GM06990 (cell line): ENCODE results near the gene SLC6A12.

ENCODE experiments used
- DNase-seq: peaks from one replicate; pipeline ENCODE4 v3.0.0-alpha.2; 2011; ENCODE audit not compliant: insufficient read length; ENCODE audit errors: extremely low read depth
- H3K27me3 ChIP-seq: replicated peaks from 2 replicates; pipeline ENCODE4 v1.6.0; 2011; ENCODE audit warnings: low read length; ENCODE audit not compliant: control insufficient read depth, insufficient read depth
- H3K36me3 ChIP-seq: 2 replicates; pipeline ENCODE4 v1.5.1; 2011; ENCODE audit warnings: low read length; ENCODE audit not compliant: control insufficient read depth, insufficient read depth
- H3K4me3 ChIP-seq: replicated peaks from 2 replicates; pipeline ENCODE4 v1.5.1; 2011; ENCODE audit warnings: low read depth, mild to moderate bottlenecking, control low read depth, low read length
- TF ChIP-seq, protein P1 (sequence below): IDR thresholded peaks from 2 replicates; pipeline ENCODE4 v1.5.1; 2011; ENCODE audit warnings: low read length, control low read depth, mild to moderate bottlenecking, inconsistent platforms; ENCODE audit not compliant: insufficient read depth, poor library complexity, severe bottlenecking

The SLC6A12 gene

DNA sequence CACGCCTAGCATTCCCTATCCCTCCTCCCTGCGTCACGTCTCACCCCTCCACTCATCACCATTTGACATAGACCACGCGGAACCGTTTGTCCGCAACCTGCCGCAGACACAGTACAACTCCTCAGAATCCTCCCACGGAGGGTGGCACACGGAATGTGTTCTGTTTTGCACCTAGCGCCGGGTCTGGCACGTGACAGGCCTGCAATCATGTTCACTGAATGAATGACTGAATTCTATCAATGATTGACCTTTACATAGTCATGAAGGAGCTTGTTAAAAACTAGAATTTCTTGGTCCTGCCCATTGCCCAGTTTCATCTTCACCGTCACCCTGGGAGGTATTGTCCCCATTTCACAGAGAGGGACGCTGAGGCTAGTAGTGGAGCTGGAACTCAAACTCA lies 4.7 kb downstream of the SLC6A12 start:
- H3K27me3 ChIP-seq, result peaks cover 2% of the 10 kb centered on the region
- DNase-seq, result no peak
- TF ChIP-seq, protein P1, sequence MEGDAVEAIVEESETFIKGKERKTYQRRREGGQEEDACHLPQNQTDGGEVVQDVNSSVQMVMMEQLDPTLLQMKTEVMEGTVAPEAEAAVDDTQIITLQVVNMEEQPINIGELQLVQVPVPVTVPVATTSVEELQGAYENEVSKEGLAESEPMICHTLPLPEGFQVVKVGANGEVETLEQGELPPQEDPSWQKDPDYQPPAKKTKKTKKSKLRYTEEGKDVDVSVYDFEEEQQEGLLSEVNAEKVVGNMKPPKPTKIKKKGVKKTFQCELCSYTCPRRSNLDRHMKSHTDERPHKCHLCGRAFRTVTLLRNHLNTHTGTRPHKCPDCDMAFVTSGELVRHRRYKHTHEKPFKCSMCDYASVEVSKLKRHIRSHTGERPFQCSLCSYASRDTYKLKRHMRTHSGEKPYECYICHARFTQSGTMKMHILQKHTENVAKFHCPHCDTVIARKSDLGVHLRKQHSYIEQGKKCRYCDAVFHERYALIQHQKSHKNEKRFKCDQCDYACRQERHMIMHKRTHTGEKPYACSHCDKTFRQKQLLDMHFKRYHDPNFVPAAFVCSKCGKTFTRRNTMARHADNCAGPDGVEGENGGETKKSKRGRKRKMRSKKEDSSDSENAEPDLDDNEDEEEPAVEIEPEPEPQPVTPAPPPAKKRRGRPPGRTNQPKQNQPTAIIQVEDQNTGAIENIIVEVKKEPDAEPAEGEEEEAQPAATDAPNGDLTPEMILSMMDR, result no peak
- H3K36me3 ChIP-seq, result no peaks in the 10 kb centered on the region
- H3K4me3 ChIP-seq, result no peak overlapping the region

GRCh38 chr12:208813-209212 lies 5.1 kb downstream of the SLC6A12 start:
- H3K4me3 ChIP-seq, result no peak overlapping the region
- no peaks in the 10 kb centered on the region for H3K36me3 ChIP-seq
- peaks cover 2% of the 10 kb centered on the region for H3K27me3 ChIP-seq
- TF ChIP-seq, protein P1, result no peak
- DNase-seq, result no peak

DNA sequence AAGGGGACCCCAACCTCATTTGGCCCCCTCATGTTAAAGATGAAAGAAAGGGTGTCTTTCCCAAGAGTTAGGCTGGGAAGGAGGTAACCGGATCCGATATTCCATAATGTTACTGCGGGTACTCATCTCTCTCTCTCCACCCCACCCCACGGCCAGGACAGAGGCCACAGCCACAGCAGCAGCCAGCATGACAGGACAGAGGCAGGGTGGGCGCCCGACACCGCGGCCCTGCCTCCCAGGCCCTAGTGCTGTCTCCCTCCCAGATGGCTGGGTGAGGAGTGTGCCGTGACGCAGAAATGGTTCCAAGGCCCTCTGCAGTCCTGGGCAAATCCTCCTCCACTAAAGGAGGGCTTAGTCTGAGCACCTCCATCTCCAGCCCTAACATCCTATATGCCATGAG lies 6.2 kb downstream of the SLC6A12 start:
- no peak for DNase-seq
- Histone ChIP-seq H3K36me3 (no peaks in the 10 kb centered on the region), H3K27me3 (peaks cover 2% of the 10 kb centered on the region), H3K4me3 (no peak overlapping the region)
- TF ChIP-seq, protein P1, result no peak

DNA sequence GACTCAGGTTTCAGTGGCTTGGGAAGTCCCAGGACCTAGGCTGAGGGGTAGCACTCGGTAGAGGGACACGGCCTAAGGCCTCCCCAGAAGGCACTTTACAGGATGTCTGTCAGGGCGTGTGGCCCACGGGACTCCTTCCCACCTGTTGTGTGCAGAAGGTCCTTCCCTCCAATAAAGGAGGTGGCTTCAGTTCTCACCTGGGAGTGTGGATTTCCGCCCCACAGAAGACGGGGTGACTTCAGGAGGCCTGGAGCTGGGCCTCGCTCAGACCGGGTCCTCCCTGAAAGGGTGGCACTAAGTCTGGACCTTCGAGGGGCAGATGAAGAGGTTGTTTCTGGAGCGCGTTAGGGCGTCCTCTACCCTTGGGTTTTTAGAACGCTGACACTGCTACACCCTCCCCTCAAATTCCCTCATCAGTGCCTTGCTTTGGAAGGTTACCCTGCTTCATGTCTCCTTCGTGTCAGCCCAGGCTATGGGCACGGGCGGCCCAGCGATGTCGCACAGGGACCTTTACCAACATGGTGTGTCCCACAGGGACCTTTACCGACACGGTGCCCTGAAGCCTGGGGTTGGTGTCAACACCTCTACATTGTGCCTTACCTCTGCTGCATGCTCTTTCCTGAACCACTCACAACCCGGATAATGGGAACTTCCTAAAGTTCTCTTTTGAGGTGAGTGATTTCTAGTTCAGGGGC lies 7.1 kb downstream of the SLC6A12 start:
- H3K36me3 ChIP-seq, result no peaks in the 10 kb centered on the region

GRCh38 chr12:205026-205425 lies 8.9 kb downstream of the SLC6A12 start:
- H3K27me3 ChIP-seq, result peaks cover 5% of the 10 kb centered on the region
- TF ChIP-seq, protein P1, result no peak
- no peaks in the 10 kb centered on the region for H3K36me3 ChIP-seq
- no peak overlapping the region for H3K4me3 ChIP-seq
- DNase-seq, result no peak

More for the DNA sequence above, 7.1 kb downstream of the SLC6A12 start:
- Histone ChIP-seq H3K4me3 (no peak overlapping the region), H3K27me3 (peaks cover 2% of the 10 kb centered on the region)
- TF ChIP-seq, protein P1, result no peak
- DNase-seq, result no peak

DNA sequence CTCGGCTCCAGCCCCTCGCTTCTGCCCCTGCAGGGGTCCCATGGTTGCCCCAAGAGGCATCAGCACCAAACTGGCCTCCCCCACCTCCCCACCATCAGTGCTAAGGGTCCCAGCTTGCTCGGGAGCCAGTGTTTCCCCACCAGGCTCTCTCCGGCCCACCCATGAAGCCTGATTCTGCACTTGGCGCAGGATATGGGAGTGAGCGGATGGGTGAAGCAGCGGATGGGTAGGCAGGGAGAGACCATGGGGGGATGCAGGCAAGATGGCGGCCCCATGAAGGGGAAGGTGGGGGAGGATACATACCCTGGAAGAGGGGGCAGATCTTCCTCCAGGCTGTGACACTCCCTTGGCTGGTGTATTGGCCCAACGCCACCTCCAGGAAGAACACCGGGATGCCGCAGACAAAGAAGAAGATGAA lies 9.7 kb downstream of the SLC6A12 start:
- H3K27me3 ChIP-seq, result peaks cover 5% of the 10 kb centered on the region
- no peak overlapping the region for H3K4me3 ChIP-seq

More for the DNA sequence above, 9.7 kb downstream of the SLC6A12 start:
- no peaks in the 10 kb centered on the region for H3K36me3 ChIP-seq
- TF ChIP-seq, protein P1, result no peak
- no peak for DNase-seq
